GM21786 (cell line): ENCODE measurements around the gene TNIK.

Experiments used
- ATAC-seq: cut with Tn5 transposase; IDR thresholded peaks from one replicate; pipeline ENCODE4 v1.9.1; 2021; ENCODE audit not compliant: unreplicated experiment

The TNIK gene

GRCh38 chr3:171459942-171460724 is at the start of gene TNIK:
TNIK (minus strand) TSS chr3:171460405; CDS start chr3:171460063, 342 bp downstream.
- ATAC-seq = peak; percentile 78

GRCh38 chr3:171508676-171509075 is 48.5 kb upstream of the TNIK start:
- ATAC-seq = no peak

- ATAC-seq = no peak
Measured at GRCh38 chr3:171508206-171508605, 48.0 kb upstream of the TNIK start.

- no peak for ATAC-seq
Measured at GRCh38 chr3:171506743-171507319, 46.6 kb upstream of the TNIK start.

- ATAC-seq = no peak
Measured at GRCh38 chr3:171505822-171506333, 45.7 kb upstream of the TNIK start.

GRCh38 chr3:171504376-171504775 is 44.2 kb upstream of the TNIK start:
- ATAC-seq = no peak

- no peak for ATAC-seq
Measured at GRCh38 chr3:171503817-171504216, 43.6 kb upstream of the TNIK start.

- ATAC-seq = no peak
Measured at GRCh38 chr3:171498921-171499320, 38.7 kb upstream of the TNIK start.

- no peak for ATAC-seq
Measured at GRCh38 chr3:171497468-171497867, 37.3 kb upstream of the TNIK start.

- no peak for ATAC-seq
Measured at GRCh38 chr3:171495413-171495812, 35.2 kb upstream of the TNIK start.

GRCh38 chr3:171494457-171495109 is 34.4 kb upstream of the TNIK start:
- ATAC-seq = no peak

GRCh38 chr3:171491361-171491760 is 31.2 kb upstream of the TNIK start:
- no peak for ATAC-seq

GRCh38 chr3:171490901-171491300 is 30.7 kb upstream of the TNIK start:
- no peak for ATAC-seq

GRCh38 chr3:171489348-171489747 is 29.1 kb upstream of the TNIK start:
- ATAC-seq = no peak

- no peak for ATAC-seq
Measured at GRCh38 chr3:171488479-171488878, 28.3 kb upstream of the TNIK start.

GRCh38 chr3:171487382-171487781 is 27.2 kb upstream of the TNIK start:
- ATAC-seq = no peak

GRCh38 chr3:171485338-171485737 is 25.1 kb upstream of the TNIK start:
- no peak for ATAC-seq

- ATAC-seq = no peak
Measured at GRCh38 chr3:171481011-171481410, 20.8 kb upstream of the TNIK start.

GRCh38 chr3:171480526-171480925 is 20.3 kb upstream of the TNIK start:
- peak; percentile 89 for ATAC-seq

- ATAC-seq = no peak
Measured at GRCh38 chr3:171476532-171477102, 16.4 kb upstream of the TNIK start.

- no peak for ATAC-seq
Measured at GRCh38 chr3:171472552-171472951, 12.3 kb upstream of the TNIK start.
